ENCODE data around the gene KRTAP5-6.

DNA sequence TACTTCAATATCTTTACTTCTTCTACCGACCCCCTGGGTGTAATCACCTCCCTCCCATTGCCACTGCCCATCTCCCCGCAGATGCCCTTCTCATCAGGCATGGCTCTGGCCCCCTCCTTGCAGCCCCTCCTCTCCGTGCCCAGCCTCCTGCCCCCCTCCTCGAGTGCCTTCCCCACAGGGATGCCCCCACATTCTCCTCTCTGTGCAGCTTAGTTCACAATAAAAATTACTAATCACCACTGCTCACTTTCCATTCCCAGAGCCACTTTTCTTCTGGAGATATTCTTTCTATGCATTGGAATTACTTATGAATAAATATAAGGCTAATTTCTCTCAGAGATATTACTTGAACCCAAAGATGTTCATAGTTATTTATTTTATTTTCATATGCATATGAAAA, 31.3 kb downstream of the KRTAP5-6 start:
- no peak for TF ChIP-seq CTCF (IDR thresholded peaks at IDR 0.05)
- no peak for TF ChIP-seq NRF1 (IDR thresholded peaks at IDR 0.05; ENCODE audit: low read depth, low read length)
- TF ChIP-seq, protein P1, sequence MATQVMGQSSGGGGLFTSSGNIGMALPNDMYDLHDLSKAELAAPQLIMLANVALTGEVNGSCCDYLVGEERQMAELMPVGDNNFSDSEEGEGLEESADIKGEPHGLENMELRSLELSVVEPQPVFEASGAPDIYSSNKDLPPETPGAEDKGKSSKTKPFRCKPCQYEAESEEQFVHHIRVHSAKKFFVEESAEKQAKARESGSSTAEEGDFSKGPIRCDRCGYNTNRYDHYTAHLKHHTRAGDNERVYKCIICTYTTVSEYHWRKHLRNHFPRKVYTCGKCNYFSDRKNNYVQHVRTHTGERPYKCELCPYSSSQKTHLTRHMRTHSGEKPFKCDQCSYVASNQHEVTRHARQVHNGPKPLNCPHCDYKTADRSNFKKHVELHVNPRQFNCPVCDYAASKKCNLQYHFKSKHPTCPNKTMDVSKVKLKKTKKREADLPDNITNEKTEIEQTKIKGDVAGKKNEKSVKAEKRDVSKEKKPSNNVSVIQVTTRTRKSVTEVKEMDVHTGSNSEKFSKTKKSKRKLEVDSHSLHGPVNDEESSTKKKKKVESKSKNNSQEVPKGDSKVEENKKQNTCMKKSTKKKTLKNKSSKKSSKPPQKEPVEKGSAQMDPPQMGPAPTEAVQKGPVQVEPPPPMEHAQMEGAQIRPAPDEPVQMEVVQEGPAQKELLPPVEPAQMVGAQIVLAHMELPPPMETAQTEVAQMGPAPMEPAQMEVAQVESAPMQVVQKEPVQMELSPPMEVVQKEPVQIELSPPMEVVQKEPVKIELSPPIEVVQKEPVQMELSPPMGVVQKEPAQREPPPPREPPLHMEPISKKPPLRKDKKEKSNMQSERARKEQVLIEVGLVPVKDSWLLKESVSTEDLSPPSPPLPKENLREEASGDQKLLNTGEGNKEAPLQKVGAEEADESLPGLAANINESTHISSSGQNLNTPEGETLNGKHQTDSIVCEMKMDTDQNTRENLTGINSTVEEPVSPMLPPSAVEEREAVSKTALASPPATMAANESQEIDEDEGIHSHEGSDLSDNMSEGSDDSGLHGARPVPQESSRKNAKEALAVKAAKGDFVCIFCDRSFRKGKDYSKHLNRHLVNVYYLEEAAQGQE (IDR thresholded peaks at IDR 0.05; ENCODE audit: low read depth, low read length), result no peak
- TF ChIP-seq EP300 (IDR thresholded peaks at IDR 0.05; ENCODE audit: borderline replicate concordance in 1 of 2, low read depth in 1 of 2, low read length in 1 of 2), result no peak
- no peak for TF ChIP-seq RAD21 (IDR thresholded peaks at IDR 0.05; ENCODE audit: low read length)
- no peak for TF ChIP-seq TAF1 (IDR thresholded peaks at IDR 0.05; ENCODE audit: borderline replicate concordance, low read depth, low read length)
- TF ChIP-seq, protein P2, sequence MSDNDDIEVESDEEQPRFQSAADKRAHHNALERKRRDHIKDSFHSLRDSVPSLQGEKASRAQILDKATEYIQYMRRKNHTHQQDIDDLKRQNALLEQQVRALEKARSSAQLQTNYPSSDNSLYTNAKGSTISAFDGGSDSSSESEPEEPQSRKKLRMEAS (IDR thresholded peaks at IDR 0.05; ENCODE audit: low read depth), result no peak
- TF ChIP-seq GABPA (IDR thresholded peaks at IDR 0.05; ENCODE audit: low read depth), result no peak
- no peak for TF ChIP-seq FOXJ3 (CRISPR knock-in tag; IDR thresholded peaks at IDR 0.05)
- TF ChIP-seq, protein P3, sequence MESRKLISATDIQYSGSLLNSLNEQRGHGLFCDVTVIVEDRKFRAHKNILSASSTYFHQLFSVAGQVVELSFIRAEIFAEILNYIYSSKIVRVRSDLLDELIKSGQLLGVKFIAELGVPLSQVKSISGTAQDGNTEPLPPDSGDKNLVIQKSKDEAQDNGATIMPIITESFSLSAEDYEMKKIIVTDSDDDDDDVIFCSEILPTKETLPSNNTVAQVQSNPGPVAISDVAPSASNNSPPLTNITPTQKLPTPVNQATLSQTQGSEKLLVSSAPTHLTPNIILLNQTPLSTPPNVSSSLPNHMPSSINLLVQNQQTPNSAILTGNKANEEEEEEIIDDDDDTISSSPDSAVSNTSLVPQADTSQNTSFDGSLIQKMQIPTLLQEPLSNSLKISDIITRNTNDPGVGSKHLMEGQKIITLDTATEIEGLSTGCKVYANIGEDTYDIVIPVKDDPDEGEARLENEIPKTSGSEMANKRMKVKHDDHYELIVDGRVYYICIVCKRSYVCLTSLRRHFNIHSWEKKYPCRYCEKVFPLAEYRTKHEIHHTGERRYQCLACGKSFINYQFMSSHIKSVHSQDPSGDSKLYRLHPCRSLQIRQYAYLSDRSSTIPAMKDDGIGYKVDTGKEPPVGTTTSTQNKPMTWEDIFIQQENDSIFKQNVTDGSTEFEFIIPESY (IDR thresholded peaks at IDR 0.05; ENCODE audit: borderline replicate concordance, low read depth), result no peak
- no peak for TF ChIP-seq POLR2AphosphoS5 (IDR thresholded peaks at IDR 0.05; ENCODE audit: low read depth, low read length)
- TF ChIP-seq RXRA (IDR thresholded peaks at IDR 0.05; ENCODE audit: borderline replicate concordance, low read depth), result no peak
- no peak for TF ChIP-seq GATA2 (CRISPR knock-in tag; IDR thresholded peaks at IDR 0.05)
- TF ChIP-seq, protein P4, sequence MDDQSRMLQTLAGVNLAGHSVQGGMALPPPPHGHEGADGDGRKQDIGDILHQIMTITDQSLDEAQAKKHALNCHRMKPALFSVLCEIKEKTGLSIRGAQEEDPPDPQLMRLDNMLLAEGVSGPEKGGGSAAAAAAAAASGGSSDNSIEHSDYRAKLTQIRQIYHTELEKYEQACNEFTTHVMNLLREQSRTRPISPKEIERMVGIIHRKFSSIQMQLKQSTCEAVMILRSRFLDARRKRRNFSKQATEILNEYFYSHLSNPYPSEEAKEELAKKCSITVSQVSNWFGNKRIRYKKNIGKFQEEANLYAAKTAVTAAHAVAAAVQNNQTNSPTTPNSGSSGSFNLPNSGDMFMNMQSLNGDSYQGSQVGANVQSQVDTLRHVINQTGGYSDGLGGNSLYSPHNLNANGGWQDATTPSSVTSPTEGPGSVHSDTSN (IDR thresholded peaks at IDR 0.05), result no peak
